ENCODE results near the gene KANK2. TPM values are rescaled to one million over a fixed set of nuclear protein-coding genes. Genes with fewer than 3 reads are reported as not detected.
"Not testable (repeated sequence)": the region's sequence is repeated elsewhere in the genome, so short reads cannot be mapped to it uniquely, and the experiment has no call there.

Gene KANK2
- total RNA-seq, 1 experiment from 2014 or later = 0.19 TPM

DNA sequence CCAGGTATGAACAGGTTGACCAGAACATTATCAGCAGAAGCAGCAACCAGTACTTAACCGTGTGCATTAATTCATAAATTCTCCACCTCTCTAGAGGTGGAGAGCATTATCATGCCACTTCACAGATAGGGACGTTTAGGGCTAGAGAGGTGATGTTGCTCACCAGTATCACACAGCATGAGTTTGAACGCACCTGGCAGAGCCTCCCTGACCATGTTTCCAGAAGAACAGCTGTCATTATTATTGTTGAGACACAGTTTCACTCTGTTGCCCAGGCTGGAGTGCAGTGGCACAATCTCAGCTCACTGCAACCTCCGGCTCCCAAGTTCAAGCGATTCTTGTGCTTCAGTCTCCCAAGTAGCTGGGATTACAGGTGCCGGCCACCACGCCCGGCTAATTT, 6.8 kb downstream of the KANK2 start:
- H3K4me2 ChIP-seq (ENCODE audit: low read depth, low read length, poor library complexity, severe bottlenecking) = no peak overlapping the region
- H3K4me1 ChIP-seq (ENCODE audit: low read length) = no peaks in the 10 kb centered on the region
- H3K9ac ChIP-seq (ENCODE audit: low read length) = no peak overlapping the region
- DNase-seq = no peak
- H3K36me3 ChIP-seq (ENCODE audit: insufficient read depth, low read length) = no peaks in the 10 kb centered on the region
- no peaks in the 10 kb centered on the region for H3K9me3 ChIP-seq (ENCODE audit: low read length)
- H3K4me3 ChIP-seq (ENCODE audit: low read length) = no peak overlapping the region
- no peaks in the 10 kb centered on the region for H4K20me1 ChIP-seq (ENCODE audit: insufficient read depth, low read depth, low read length)
- H3K27me3 ChIP-seq (ENCODE audit: low read length) = no peaks in the 10 kb centered on the region
- H3K79me2 ChIP-seq (ENCODE audit: low read length) = no peaks in the 10 kb centered on the region
- no peak overlapping the region for H2AFZ ChIP-seq (ENCODE audit: low read length)
- no peak overlapping the region for H3K27ac ChIP-seq (ENCODE audit: low read length)
- no peaks in the 10 kb centered on the region for H3K9me2 ChIP-seq (replicated peaks; ENCODE audit: insufficient read depth, low read length)

DNA sequence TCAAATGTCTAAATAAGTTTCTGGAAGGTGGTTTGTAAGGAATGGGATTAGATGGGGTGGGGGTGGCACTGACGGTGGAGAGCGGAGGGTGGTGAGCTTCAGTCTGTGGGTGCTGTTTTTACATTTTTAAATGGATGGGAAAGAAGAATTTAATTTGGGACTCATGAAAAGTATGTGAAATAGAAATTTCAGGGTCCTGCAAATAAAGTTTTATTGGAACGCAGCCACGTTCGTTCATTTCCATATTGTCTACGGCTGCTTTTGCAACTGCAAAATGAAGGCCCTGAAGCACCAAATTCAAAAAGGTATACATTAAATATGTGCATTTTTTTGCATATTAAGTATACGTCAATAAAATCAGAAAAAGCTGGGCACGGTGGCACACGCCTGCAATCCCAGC, 9.9 kb downstream of the KANK2 start:
- Histone ChIP-seq H3K4me3 (ENCODE audit: low read length) (no peak overlapping the region), H3K9me3 (ENCODE audit: low read length) (no peaks in the 10 kb centered on the region), H3K36me3 (ENCODE audit: insufficient read depth, low read length) (no peaks in the 10 kb centered on the region), H3K4me2 (ENCODE audit: low read depth, low read length, poor library complexity, severe bottlenecking) (no peak overlapping the region), H3K79me2 (ENCODE audit: low read length) (no peaks in the 10 kb centered on the region), H3K9me2 (replicated peaks; ENCODE audit: insufficient read depth, low read length) (no peaks in the 10 kb centered on the region), H3K27me3 (ENCODE audit: low read length) (no peaks in the 10 kb centered on the region), H3K27ac (ENCODE audit: low read length) (no peak overlapping the region), H3K9ac (ENCODE audit: low read length) (no peak overlapping the region), H3K4me1 (ENCODE audit: low read length) (no peaks in the 10 kb centered on the region), H4K20me1 (ENCODE audit: insufficient read depth, low read depth, low read length) (no peaks in the 10 kb centered on the region), H2AFZ (ENCODE audit: low read length) (no peak overlapping the region)
- no peak for DNase-seq

DNA sequence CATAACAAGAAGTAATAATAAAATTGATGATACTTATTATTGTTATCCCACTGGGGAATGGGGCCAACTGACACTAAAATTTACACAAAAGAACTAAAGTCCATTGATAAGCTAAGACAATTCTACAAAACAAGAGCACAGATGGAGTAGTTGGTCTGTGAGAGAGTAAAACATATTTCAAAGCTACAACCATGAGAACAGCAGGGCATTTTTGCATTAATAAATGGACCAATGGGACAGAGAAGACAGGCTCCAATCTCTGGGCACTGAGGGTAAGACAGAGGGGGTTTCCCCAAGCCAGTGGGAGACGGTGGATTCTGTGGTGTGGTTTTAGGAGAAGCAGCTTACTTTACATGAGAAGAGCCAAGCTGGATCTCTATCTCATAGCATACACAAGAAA, 14.4 kb downstream of the KANK2 start:
- Histone ChIP-seq H3K27me3 (ENCODE audit: low read length) (no peaks in the 10 kb centered on the region), H3K36me3 (ENCODE audit: insufficient read depth, low read length) (no peaks in the 10 kb centered on the region), H2AFZ (ENCODE audit: low read length) (no peak overlapping the region), H3K4me3 (ENCODE audit: low read length) (no peak overlapping the region), H3K9me3 (ENCODE audit: low read length) (no peaks in the 10 kb centered on the region), H4K20me1 (ENCODE audit: insufficient read depth, low read depth, low read length) (no peaks in the 10 kb centered on the region), H3K9me2 (replicated peaks; ENCODE audit: insufficient read depth, low read length) (no peaks in the 10 kb centered on the region), H3K27ac (ENCODE audit: low read length) (no peak overlapping the region), H3K9ac (ENCODE audit: low read length) (no peak overlapping the region), H3K4me2 (ENCODE audit: low read depth, low read length, poor library complexity, severe bottlenecking) (no peak overlapping the region), H3K79me2 (ENCODE audit: low read length) (no peaks in the 10 kb centered on the region), H3K4me1 (ENCODE audit: low read length) (peaks cover 10% of the 10 kb centered on the region)
- DNase-seq = no peak

DNA sequence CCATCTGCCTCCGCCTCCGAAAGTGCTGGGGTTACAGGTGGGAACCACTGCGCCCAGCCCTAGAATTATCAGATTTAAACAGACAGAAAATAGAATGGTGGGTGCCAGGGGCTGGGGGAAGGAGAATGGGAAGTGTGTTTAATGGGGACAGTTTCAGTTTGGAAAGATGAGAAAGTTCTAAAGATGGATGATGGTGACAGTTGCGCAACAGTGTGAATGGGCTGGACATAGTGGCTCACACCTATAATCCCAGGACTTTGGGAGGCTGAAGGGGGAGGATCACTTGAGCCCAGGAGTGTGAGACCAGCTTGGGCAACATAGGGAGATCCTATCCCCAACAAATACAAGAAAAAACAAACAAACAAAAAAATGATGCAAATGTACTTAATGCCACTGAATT, 15.9 kb downstream of the KANK2 start:
- H4K20me1 ChIP-seq (ENCODE audit: insufficient read depth, low read depth, low read length) = no peaks in the 10 kb centered on the region
- no peaks in the 10 kb centered on the region for H3K36me3 ChIP-seq (ENCODE audit: insufficient read depth, low read length)
- H3K9ac ChIP-seq (ENCODE audit: low read length) = no peak overlapping the region
- no peaks in the 10 kb centered on the region for H3K9me3 ChIP-seq (ENCODE audit: low read length)
- no peak for DNase-seq
- H3K27ac ChIP-seq (ENCODE audit: low read length) = no peak overlapping the region
- no peak overlapping the region for H3K4me3 ChIP-seq (ENCODE audit: low read length)
- H3K79me2 ChIP-seq (ENCODE audit: low read length) = no peaks in the 10 kb centered on the region
- H3K9me2 ChIP-seq (replicated peaks; ENCODE audit: insufficient read depth, low read length) = no peaks in the 10 kb centered on the region
- H3K4me1 ChIP-seq (ENCODE audit: low read length) = peaks cover 10% of the 10 kb centered on the region
- H3K4me2 ChIP-seq (ENCODE audit: low read depth, low read length, poor library complexity, severe bottlenecking) = no peak overlapping the region
- H3K27me3 ChIP-seq (ENCODE audit: low read length) = no peaks in the 10 kb centered on the region
- no peak overlapping the region for H2AFZ ChIP-seq (ENCODE audit: low read length)

DNA sequence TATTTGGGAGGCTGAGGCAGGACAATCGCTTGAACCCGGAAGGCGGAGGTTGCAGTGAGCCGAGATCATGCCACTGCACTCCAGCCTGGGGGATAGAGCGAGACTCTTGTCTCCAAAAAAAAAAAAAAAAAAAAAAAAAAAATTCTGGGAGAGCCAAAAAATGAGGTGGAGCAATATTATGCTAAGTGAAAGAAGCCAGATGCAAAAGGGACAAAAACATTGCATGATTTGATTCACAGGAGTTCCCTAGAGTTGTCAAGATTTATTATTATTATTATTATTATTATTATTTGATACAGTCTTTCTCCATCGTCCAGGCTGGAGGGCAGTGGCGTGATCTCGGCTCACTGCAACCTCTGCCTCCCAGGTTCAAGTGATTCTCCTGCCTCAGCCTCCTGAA, 16.4 kb downstream of the KANK2 start:
- H3K27me3 ChIP-seq (ENCODE audit: low read length); H3K9me2 ChIP-seq (replicated peaks; ENCODE audit: insufficient read depth, low read length); DNase-seq; H3K79me2 ChIP-seq (ENCODE audit: low read length); H3K4me2 ChIP-seq (ENCODE audit: low read depth, low read length, poor library complexity, severe bottlenecking); H3K9ac ChIP-seq (ENCODE audit: low read length); H3K9me3 ChIP-seq (ENCODE audit: low read length); H2AFZ ChIP-seq (ENCODE audit: low read length); H3K4me3 ChIP-seq (ENCODE audit: low read length); H3K36me3 ChIP-seq (ENCODE audit: insufficient read depth, low read length); H3K27ac ChIP-seq (ENCODE audit: low read length); H4K20me1 ChIP-seq (ENCODE audit: insufficient read depth, low read depth, low read length): not testable (repeated sequence)
- peaks cover 10% of the 10 kb centered on the region for H3K4me1 ChIP-seq (ENCODE audit: low read length)

DNA sequence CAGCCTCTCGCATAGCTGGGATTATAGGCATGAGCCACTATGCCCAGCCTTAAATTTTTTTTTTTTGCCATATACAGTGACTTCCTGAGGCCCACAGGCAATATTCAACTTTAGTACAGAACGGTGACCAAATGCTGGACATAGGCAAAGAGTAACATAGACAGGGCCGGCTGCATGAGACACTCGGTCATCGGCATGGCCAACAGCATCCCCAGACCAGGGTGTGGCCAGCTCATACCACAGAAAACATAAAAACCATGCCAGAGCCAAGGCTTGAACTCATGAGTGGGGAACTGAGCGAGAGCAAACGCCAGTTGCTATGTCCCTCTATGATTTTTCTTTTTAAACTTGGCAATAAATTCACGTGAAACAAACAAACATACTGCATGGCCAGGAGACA, 17.0 kb downstream of the KANK2 start:
- no peaks in the 10 kb centered on the region for H3K79me2 ChIP-seq (ENCODE audit: low read length)
- H3K9me2 ChIP-seq (replicated peaks; ENCODE audit: insufficient read depth, low read length) = no peaks in the 10 kb centered on the region
- H3K27ac ChIP-seq (ENCODE audit: low read length) = no peak overlapping the region
- no peaks in the 10 kb centered on the region for H3K36me3 ChIP-seq (ENCODE audit: insufficient read depth, low read length)
- peaks cover 10% of the 10 kb centered on the region for H3K4me1 ChIP-seq (ENCODE audit: low read length)
- H4K20me1 ChIP-seq (ENCODE audit: insufficient read depth, low read depth, low read length) = no peaks in the 10 kb centered on the region
- H3K9ac ChIP-seq (ENCODE audit: low read length) = no peak overlapping the region
- DNase-seq = no peak
- H3K27me3 ChIP-seq (ENCODE audit: low read length) = no peaks in the 10 kb centered on the region
- H3K9me3 ChIP-seq (ENCODE audit: low read length) = no peaks in the 10 kb centered on the region
- peak overlapping the region; percentile 37 for H3K4me2 ChIP-seq (ENCODE audit: low read depth, low read length, poor library complexity, severe bottlenecking)
- no peak overlapping the region for H2AFZ ChIP-seq (ENCODE audit: low read length)
- H3K4me3 ChIP-seq (ENCODE audit: low read length) = no peak overlapping the region

DNA sequence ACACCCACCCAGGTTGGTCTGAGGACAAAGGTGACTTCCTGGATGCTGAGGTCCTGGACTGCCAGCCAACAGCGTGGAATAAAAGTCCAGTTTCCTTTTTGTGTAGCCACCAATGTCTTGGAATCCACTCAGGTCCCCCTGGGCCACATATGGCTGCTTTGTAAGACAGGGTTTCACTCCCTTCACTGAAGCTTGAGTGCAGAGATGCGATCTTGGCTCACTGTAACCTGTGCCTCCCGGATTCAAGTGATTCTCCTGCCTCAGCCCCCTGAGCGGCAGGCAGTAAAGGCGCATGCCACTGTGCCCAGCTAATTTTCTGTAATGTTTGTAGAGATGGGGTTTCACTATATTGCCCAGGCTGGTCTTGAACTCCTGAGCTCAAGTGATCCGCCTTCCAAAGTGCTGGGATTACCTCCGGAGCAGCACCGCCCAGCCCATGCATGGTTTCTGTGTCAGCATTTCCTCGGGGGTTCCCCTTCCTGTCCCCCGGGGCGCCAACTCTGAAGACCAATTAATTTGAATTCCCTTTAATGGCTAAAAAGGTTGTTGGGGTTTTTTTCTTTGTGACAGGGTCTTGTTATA, 17.5 kb downstream of the KANK2 start:
- peak overlapping the region; percentile 24; the same call in 1 of the 2 replicates for H3K9ac ChIP-seq (ENCODE audit: low read length)
- no peaks in the 10 kb centered on the region for H3K9me2 ChIP-seq (replicated peaks; ENCODE audit: insufficient read depth, low read length)
- DNase-seq = no peak
- peak overlapping the region; percentile 37 for H3K4me2 ChIP-seq (ENCODE audit: low read depth, low read length, poor library complexity, severe bottlenecking)
- no peak overlapping the region for H3K27ac ChIP-seq (ENCODE audit: low read length)
- H3K9me3 ChIP-seq (ENCODE audit: low read length) = no peaks in the 10 kb centered on the region
- H3K79me2 ChIP-seq (ENCODE audit: low read length) = no peaks in the 10 kb centered on the region
- no peaks in the 10 kb centered on the region for H3K36me3 ChIP-seq (ENCODE audit: insufficient read depth, low read length)
- peaks cover 10% of the 10 kb centered on the region for H3K4me1 ChIP-seq (ENCODE audit: low read length)
- no peaks in the 10 kb centered on the region for H3K27me3 ChIP-seq (ENCODE audit: low read length)
- no peaks in the 10 kb centered on the region for H4K20me1 ChIP-seq (ENCODE audit: insufficient read depth, low read depth, low read length)
- peak overlapping the region; percentile 10; the same call in 1 of the 2 replicates for H3K4me3 ChIP-seq (ENCODE audit: low read length)
- no peak overlapping the region for H2AFZ ChIP-seq (ENCODE audit: low read length)

DNA sequence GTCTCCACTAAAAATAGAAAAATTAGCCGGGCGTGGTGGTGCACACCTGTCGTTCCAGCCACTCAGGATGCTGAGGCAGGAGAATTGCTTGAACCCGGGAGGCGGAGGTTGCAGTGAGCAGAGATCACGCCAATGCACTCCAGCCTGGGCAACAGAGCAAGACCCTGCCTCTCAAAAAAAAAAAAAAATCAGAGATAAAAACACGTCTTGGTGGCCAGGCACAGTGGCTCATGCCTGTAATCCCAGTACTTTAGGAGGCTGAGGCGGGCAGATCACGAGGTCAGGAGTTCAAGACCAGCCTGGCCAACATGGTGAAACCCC, 18.2 kb downstream of the KANK2 start:
- DNase-seq; H3K9me2 ChIP-seq (replicated peaks; ENCODE audit: insufficient read depth, low read length); H3K27me3 ChIP-seq (ENCODE audit: low read length); H3K9me3 ChIP-seq (ENCODE audit: low read length); H3K79me2 ChIP-seq (ENCODE audit: low read length); H3K4me3 ChIP-seq (ENCODE audit: low read length); H3K9ac ChIP-seq (ENCODE audit: low read length); H2AFZ ChIP-seq (ENCODE audit: low read length); H4K20me1 ChIP-seq (ENCODE audit: insufficient read depth, low read depth, low read length); H3K27ac ChIP-seq (ENCODE audit: low read length); H3K36me3 ChIP-seq (ENCODE audit: insufficient read depth, low read length); H3K4me2 ChIP-seq (ENCODE audit: low read depth, low read length, poor library complexity, severe bottlenecking): not testable (repeated sequence)
- peaks cover 10% of the 10 kb centered on the region for H3K4me1 ChIP-seq (ENCODE audit: low read length)

DNA sequence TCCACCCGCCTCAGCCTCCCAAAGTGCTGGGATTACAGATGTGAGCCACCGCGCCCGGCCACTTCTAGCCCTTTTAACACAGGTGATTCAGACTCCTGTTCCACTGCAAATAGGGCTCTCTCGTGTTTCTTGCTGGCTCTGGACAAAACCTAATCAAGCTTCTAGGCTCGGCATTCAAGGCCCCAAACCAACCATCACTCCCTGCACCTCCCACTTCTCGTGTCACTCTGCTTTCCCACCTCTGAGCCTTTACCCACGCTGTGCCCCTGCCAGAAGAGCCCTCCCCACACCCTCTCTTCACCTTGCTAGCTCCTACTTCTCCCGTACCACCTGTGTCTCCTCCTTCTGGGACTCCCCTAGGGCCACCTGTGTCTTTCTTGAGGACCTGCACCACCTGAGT, 19.8 kb downstream of the KANK2 start:
- Histone ChIP-seq H3K9me3 (ENCODE audit: low read length) (no peaks in the 10 kb centered on the region), H3K9me2 (replicated peaks; ENCODE audit: insufficient read depth, low read length) (no peaks in the 10 kb centered on the region), H4K20me1 (ENCODE audit: insufficient read depth, low read depth, low read length) (no peaks in the 10 kb centered on the region), H3K79me2 (ENCODE audit: low read length) (no peaks in the 10 kb centered on the region), H3K27ac (ENCODE audit: low read length) (no peak overlapping the region), H3K9ac (ENCODE audit: low read length) (no peak overlapping the region), H3K27me3 (ENCODE audit: low read length) (no peaks in the 10 kb centered on the region), H3K4me3 (ENCODE audit: low read length) (no peak overlapping the region), H3K36me3 (ENCODE audit: insufficient read depth, low read length) (no peaks in the 10 kb centered on the region), H3K4me1 (ENCODE audit: low read length) (peaks cover 10% of the 10 kb centered on the region), H3K4me2 (ENCODE audit: low read depth, low read length, poor library complexity, severe bottlenecking) (no peak overlapping the region), H2AFZ (ENCODE audit: low read length) (no peak overlapping the region)
- no peak for DNase-seq

Measured in Karpas-422 (cell line).